Activated naive CD4-positive, alpha-beta T cell treated with anti-CD3 and anti-CD28 coated beads for 36 hours (primary cell): ENCODE data around the gene IL1RN. TPM values are rescaled to one million over a fixed set of nuclear protein-coding genes. Genes with fewer than 3 reads are reported as not detected.
A peak's percentile ranks its signal among the peaks of the same experiment; 100 is the strongest.

Experiments used
- CTCF ChIA-PET: fragments of 350-600 bp; sonication (Branson Sonifier 250); formaldehyde crosslinking; loops from one replicate; lab custom pipeline; 2021; ENCODE audit warnings: antibody characterized with exemption; lab: Charles Lee
- DNase-seq: peaks from one replicate; pipeline ENCODE4 v3.0.0-alpha.2; 2020
- H3K27ac Mint-ChIP-seq: one replicate; pipeline ENCODE4 v1.8.0; 2021; ENCODE audit warnings: mild to moderate bottlenecking, mixed read lengths
- H3K27me3 Mint-ChIP-seq: one replicate; pipeline ENCODE4 v1.8.0; 2021; ENCODE audit warnings: low read depth, mixed read lengths
- H3K36me3 Mint-ChIP-seq: one replicate; pipeline ENCODE4 v1.8.0; 2021; ENCODE audit warnings: low read depth, mixed read lengths
- H3K4me1 Mint-ChIP-seq: one replicate; pipeline ENCODE4 v1.8.0; 2021; ENCODE audit warnings: low read depth, mixed read lengths
- H3K4me3 Mint-ChIP-seq: one replicate; pipeline ENCODE4 v1.8.0; 2021; ENCODE audit warnings: mild to moderate bottlenecking, moderate library complexity, mixed read lengths
- H3K9me3 Mint-ChIP-seq: one replicate; pipeline ENCODE4 v1.8.0; 2021; ENCODE audit warnings: mixed read lengths
- intact Hi-C: fragments of 100-400 bp; cut with micrococcal nuclease; formaldehyde crosslinking; loops from one replicate; pipeline ENCODE4 v1.15.1; 2023
- total RNA-seq, 2 experiments: library from RNA; stranded (reverse); gene quantifications; one replicate each; pipeline ENCODE4 v1.2.3, GENCODE V29; 2021

IL1RN gene
- total RNA-seq, 2 experiments from 2014 or later = 0.77 to 1.2 TPM

DNA sequence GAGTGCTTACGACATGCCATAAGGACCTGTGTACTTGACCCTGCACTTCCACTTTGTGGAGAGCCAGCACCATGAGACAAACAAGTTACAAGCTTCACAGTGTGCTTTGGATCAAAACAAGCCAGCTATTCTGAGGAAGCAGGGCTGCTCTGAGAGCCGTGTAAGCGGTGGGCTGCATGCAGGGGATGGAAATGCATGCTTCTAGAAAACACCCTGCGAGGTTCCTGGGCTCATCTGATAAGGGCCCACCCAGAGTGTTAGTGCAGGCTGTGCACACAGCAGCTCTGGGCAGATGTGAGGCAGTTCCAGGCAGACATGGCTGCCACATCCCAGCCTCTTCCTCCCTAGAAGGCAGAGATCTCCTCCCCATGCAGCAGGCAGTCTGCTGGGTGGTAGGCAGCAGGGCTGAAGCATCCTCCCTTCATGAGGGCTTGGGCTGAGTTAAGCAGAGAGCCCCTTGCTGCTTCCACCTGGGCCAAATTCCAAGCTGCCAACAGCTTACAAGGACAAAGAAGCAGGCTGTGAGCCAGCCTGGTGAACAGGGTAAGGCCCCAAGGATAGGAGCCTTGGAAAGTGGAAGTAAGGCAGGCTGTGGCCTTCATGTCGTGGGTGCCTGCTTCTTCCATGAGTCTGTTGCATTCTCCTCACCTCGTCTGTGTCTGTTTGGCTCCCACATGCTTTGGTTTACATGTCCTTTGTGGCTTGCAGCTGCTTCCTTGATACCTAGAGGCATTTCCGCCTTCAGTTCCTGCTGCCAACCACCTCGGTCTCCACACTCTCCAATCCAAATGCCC lies 54.1 kb downstream of the IL1RN start:
- H3K27ac Mint-ChIP-seq = peak overlapping the region; percentile 77
- intact Hi-C loops = no loop called here
- no peak for DNase-seq
- peaks cover 86% of the 10 kb centered on the region for H3K4me1 Mint-ChIP-seq
- H3K36me3 Mint-ChIP-seq = peaks cover 49% of the 10 kb centered on the region
- CTCF ChIA-PET = interaction anchor here (0.6 to 3.0 kb wide), 14 partner anchors 11 to 298 kb away, joined by 3 to 39 read pairs (median 5); no protein-coding TSS in a partner anchor
- no peaks in the 10 kb centered on the region for H3K9me3 Mint-ChIP-seq
- H3K4me3 Mint-ChIP-seq = no peak overlapping the region
- H3K27me3 Mint-ChIP-seq = no peaks in the 10 kb centered on the region

DNA sequence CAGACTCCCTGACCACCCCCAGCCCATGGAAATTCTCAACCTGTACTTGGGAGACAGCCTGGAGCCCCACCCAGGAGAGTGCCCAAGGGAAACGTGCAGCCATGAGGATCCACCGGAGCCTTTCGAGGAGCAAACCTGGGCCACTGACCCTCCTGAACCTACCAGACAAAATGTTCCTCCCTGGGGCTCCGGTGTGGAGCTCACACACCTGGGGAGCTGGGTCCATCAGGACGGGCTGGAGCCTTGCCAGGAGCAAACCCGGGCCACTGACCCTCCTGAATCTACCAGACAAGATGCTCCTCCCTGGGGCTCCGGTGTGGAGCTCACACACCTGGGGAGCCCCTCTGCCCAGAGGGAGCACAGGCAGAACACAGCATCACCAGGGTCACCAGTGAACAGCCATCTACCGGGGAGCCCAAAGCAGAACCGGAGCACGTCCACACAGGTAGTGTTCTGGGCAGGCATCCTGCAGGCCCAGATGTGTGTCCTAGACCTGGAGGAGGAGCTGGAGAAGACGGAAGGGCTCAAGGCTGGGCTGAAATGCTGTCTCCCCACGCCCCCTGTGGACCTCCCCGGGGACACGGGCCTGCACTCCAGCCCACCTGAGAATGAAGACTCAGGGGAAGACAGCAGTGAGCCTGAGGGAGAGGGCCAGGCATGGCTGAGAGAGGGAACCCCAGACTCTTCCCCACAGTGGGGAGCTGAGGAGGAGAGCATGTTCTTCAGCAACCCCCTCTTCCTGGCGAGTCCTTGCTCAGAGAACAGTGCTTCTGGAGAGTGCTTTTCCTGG lies 55.3 kb downstream of the IL1RN start:
- H3K9me3 Mint-ChIP-seq = no peaks in the 10 kb centered on the region
- H3K27ac Mint-ChIP-seq = no peak overlapping the region
- peaks cover 41% of the 10 kb centered on the region for H3K36me3 Mint-ChIP-seq
- H3K27me3 Mint-ChIP-seq = no peaks in the 10 kb centered on the region
- DNase-seq = no peak
- intact Hi-C loops = no loop called here
- H3K4me3 Mint-ChIP-seq = no peak overlapping the region
- H3K4me1 Mint-ChIP-seq = peaks cover 83% of the 10 kb centered on the region
- CTCF ChIA-PET = interaction anchor here (0.8 to 3.0 kb wide), 7 partner anchors 12 to 45 kb away, joined by 4 to 39 read pairs (median 7); no protein-coding TSS in a partner anchor

DNA sequence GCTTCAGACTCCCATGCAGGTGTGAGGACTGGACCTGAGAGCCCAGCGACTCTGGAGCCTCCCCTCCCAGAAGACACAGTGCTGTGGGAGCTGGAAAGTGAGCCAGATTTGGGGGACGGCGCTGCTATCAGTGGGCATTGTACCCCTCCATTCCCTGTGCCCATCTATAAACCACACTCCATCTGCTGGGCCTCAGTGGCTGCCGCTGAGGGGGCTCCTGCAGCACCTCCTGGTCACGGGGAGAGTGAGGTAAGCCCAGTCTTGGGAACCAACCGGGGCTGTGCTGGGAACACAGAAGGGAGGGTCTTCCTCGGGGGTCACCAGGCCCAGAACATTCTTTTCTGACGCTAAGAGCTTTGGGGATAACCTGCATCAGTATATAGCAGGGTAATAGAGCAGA lies 55.9 kb downstream of the IL1RN start:
- Mint-ChIP-seq H3K4me3 (no peak overlapping the region), H3K4me1 (peaks cover 81% of the 10 kb centered on the region), H3K36me3 (peaks cover 41% of the 10 kb centered on the region), H3K27ac (no peak overlapping the region), H3K9me3 (no peaks in the 10 kb centered on the region), H3K27me3 (no peaks in the 10 kb centered on the region)
- no peak for DNase-seq
- CTCF ChIA-PET = interaction anchor here (0.8 to 2.4 kb wide), 5 partner anchors 10 to 46 kb away, joined by 3 to 19 read pairs (median 6); partner anchors contain the start of gene PSD4
- intact Hi-C loops = no loop called here

Other genes starting within 250 kb of the IL1RN start
- gene IL37, start 216.4 kb upstream of the IL1RN start, total RNA-seq = not detected
- not detected for gene IL36G, start 149.6 kb upstream of the IL1RN start, total RNA-seq
- gene IL36A, start 122.1 kb upstream of the IL1RN start, total RNA-seq = not detected
- not detected for gene IL36B, start 74.7 kb upstream of the IL1RN start, total RNA-seq
- not detected for gene IL36RN, start 68.4 kb upstream of the IL1RN start, total RNA-seq
- not detected for gene IL1F10, start 59.6 kb upstream of the IL1RN start, total RNA-seq
- 10 to 100 TPM; 85.9 to 87.4 TPM for gene PSD4, start 46.4 kb downstream of the IL1RN start, total RNA-seq
- gene PAX8, start 151.3 kb downstream of the IL1RN start, total RNA-seq = 1 to 10 TPM; 2.0 to 2.8 TPM